HepG2 (cell line): Measurements from ENCODE around the gene FAM184B. TPM values are rescaled to one million over a fixed set of nuclear protein-coding genes. Genes with fewer than 3 reads are reported as not detected.

Source experiments
- ATAC-seq: fragments of 200-7000 bp; cut with Tn5 transposase; 3 replicates; pipeline ENCODE4 v1.9.1; 2020; ENCODE audit warnings: mild to moderate bottlenecking, moderate library complexity
- BruUV-seq: library from RNA; stranded (reverse); fragments of 400-500 nt; replicated peaks from 2 replicates; lab custom pipeline; 2021; lab: Mats Ljungman, UMichigan
- CTCF ChIA-PET: fragments of 300-600 bp; formaldehyde crosslinking; extraction: SDS; loops from one replicate; lab custom pipeline; 2021; ENCODE audit warnings: low total read pairs, inconsistent platforms, low intra/inter-chr PET ratio; lab: Yijun Ruan, JAX
- POLR2A ChIA-PET: fragments of 350-600 bp; sonication (Branson Sonifier 250); formaldehyde crosslinking; loops from one replicate; lab custom pipeline; 2020; ENCODE audit warnings: antibody characterized with exemption, inconsistent platforms; lab: Yijun Ruan, JAX
- DNase-seq: peaks from one replicate; pipeline ENCODE4 v3.0.0-alpha.2; 2015; ENCODE audit warnings: low spot score
- FAIRE-seq: peaks from 3 replicates; lab custom pipeline; 2011; peaks lifted over from hg19 to GRCh38; lab: Jason Lieb, UNC
- H2AFZ ChIP-seq: one replicate; pipeline ENCODE4 v1.6.1; 2011; ENCODE audit warnings: low read length, inconsistent platforms
- H3K27ac ChIP-seq: fragments of 300-600 bp; 3 replicates; pipeline ENCODE4 v1.8.0; 2011; ENCODE audit warnings: mixed run types, mild to moderate bottlenecking, mixed read lengths, low read length, inconsistent platforms; ENCODE audit not compliant: insufficient read depth; ENCODE audit errors: extremely low read length
- H3K27me3 ChIP-seq, 2 experiments: fragments of 200-600 bp in 1 of 2; 2 replicates in 1 of 2; 3 replicates in 1 of 2; pipeline versions ENCODE4 v1.6.0 to v1.8.0; 2011; ENCODE audit warnings: low read length in 2 of 2, mild to moderate bottlenecking in 2 of 2, moderate library complexity in 2 of 2, inconsistent platforms in 1 of 2; ENCODE audit not compliant: insufficient read depth in 2 of 2, control insufficient read depth in 1 of 2
- H3K36me3 ChIP-seq, 2 experiments: fragments of 200-600 bp in 1 of 2; replicated peaks in 1 of 2; 2 replicates in 1 of 2; 3 replicates in 1 of 2; pipeline versions ENCODE4 v1.5.1 to v1.8.0; 2011; ENCODE audit warnings: low read length in 2 of 2, inconsistent platforms in 1 of 2; ENCODE audit not compliant: insufficient read depth in 2 of 2, control insufficient read depth in 1 of 2
- H3K4me1 ChIP-seq: 2 replicates; pipeline ENCODE4 v1.5.1; 2012; ENCODE audit warnings: low read length, inconsistent platforms; ENCODE audit not compliant: insufficient read depth
- H3K4me2 ChIP-seq: 2 replicates; pipeline ENCODE4 v1.6.0; 2011; ENCODE audit warnings: low read depth, low read length, inconsistent platforms
- H3K4me3 ChIP-seq, 3 experiments: fragments of 200-600 bp in 1 of 3; sonication (generic), shearing (Covaris generic) in 1 of 3; replicated peaks in 1 of 3; 2 replicates each; pipeline ENCODE4 v1.5.1; 2011 to 2016; ENCODE audit warnings: low read length in 3 of 3, inconsistent platforms in 2 of 3, low read depth in 2 of 3, mild to moderate bottlenecking in 2 of 3, control low read depth in 1 of 3, mixed read lengths in 1 of 3; ENCODE audit not compliant: insufficient read depth in 1 of 3
- H3K79me2 ChIP-seq: one replicate; pipeline ENCODE4 v1.6.1; 2011; ENCODE audit warnings: low read length, inconsistent platforms; ENCODE audit not compliant: insufficient read depth
- H3K9ac ChIP-seq: 2 replicates; pipeline ENCODE4 v1.6.0; 2011; ENCODE audit warnings: mild to moderate bottlenecking, low read depth, low read length, inconsistent platforms; ENCODE audit not compliant: insufficient read depth
- H3K9me3 ChIP-seq: 2 replicates; pipeline ENCODE4 v1.5.1; 2012; ENCODE audit warnings: mild to moderate bottlenecking, low read length
- H4K20me1 ChIP-seq: 2 replicates; pipeline ENCODE4 v1.6.0; 2011; ENCODE audit warnings: inconsistent platforms, mild to moderate bottlenecking, low read length, moderate library complexity; ENCODE audit not compliant: insufficient read depth
- HCFC1 ChIP-seq: fragments of 150-350 bp; IDR thresholded peaks from 2 replicates; pipeline ENCODE4 v1.6.1; 2014; ENCODE audit warnings: low read depth, low read length
- KLF6 ChIP-seq: IDR thresholded peaks from 2 replicates; pipeline ENCODE4 v1.8.0; 2016; ENCODE audit warnings: missing biosample characterization, missing genetic modification reagents
- RXRA ChIP-seq: sonication (generic); formaldehyde crosslinking; IDR thresholded peaks from 2 replicates; pipeline ENCODE4 v1.5.1; 2020; ENCODE audit warnings: missing genetic modification reagents
- TMF1 ChIP-seq: sonication (generic); formaldehyde crosslinking; IDR thresholded peaks from 2 replicates; pipeline ENCODE4 v1.8.1; 2022; ENCODE audit warnings: low read depth, missing genetic modification reagents
- TRIM24 ChIP-seq: sonication (generic); formaldehyde crosslinking; IDR thresholded peaks from 2 replicates; pipeline ENCODE4 v1.8.0; 2022; ENCODE audit warnings: mild to moderate bottlenecking, missing genetic modification reagents
- ZNF224 ChIP-seq: sonication (generic); formaldehyde crosslinking; IDR thresholded peaks from 2 replicates; pipeline ENCODE4 v1.5.0; 2020; ENCODE audit warnings: mild to moderate bottlenecking, missing genetic modification reagents
- ZNF431 ChIP-seq: sonication (generic); formaldehyde crosslinking; IDR thresholded peaks from 2 replicates; pipeline ENCODE4 v1.9.0; 2022; ENCODE audit warnings: missing genetic modification reagents, low read depth, mild to moderate bottlenecking, borderline replicate concordance
- ZNF496 ChIP-seq: sonication (generic); formaldehyde crosslinking; IDR thresholded peaks from 2 replicates; pipeline ENCODE4 v1.8.1; 2023; ENCODE audit warnings: mild to moderate bottlenecking, moderate library complexity, missing genetic modification reagents; ENCODE audit not compliant: insufficient replicate concordance
- ZNF660 ChIP-seq: sonication (generic); formaldehyde crosslinking; IDR thresholded peaks from 2 replicates; pipeline ENCODE4 v1.5.1; 2020; ENCODE audit warnings: mild to moderate bottlenecking, low read depth, missing genetic modification reagents, borderline replicate concordance
- WGBS: methylation state at CpG from one replicate; pipeline ENCODE4 v1.1.6; 2017; ENCODE audit warnings: low lambda C conversion rate; 5-methylcytosine and 5-hydroxymethylcytosine counted together
- in situ Hi-C: cut with HindIII; loops from 2 replicates; pipeline ENCODE4 v1.10.0; 2017; ENCODE audit warnings: low pct_unique_long_range_greater_than_20kb; ENCODE audit not compliant: extremely low pct_ligation_motif_present
- intact Hi-C: fragments of 100-400 bp; cut with micrococcal nuclease; formaldehyde crosslinking; loops from one replicate; pipeline ENCODE4 v1.10.0; 2022; ENCODE audit not compliant: unreplicated experiment
- polyA plus RNA-seq, 8 experiments: library from polyadenylated mRNA; depleted of rRNA in 3 of 8; stranded (reverse) in 7 of 8; unstranded in 1 of 8; fragments of >200 nt; fragmentation: Illumina TruSeq in 4 of 8; extraction: Trizol in 4 of 8; gene quantifications; 2 replicates each; pipeline versions ENCODE4 v1.2.1 to v1.2.3, GENCODE V29; 2011 to 2016; ENCODE audit warnings: low read depth in 4 of 8, missing spikeins in 1 of 8, mixed read lengths in 1 of 8; ENCODE audit not compliant: insufficient read depth in 1 of 8
- total RNA-seq, 5 experiments: library from RNA; depleted of rRNA; stranded (reverse); fragments of >200 nt; fragmentation: Illumina TruSeq; extraction: Trizol; gene quantifications; 2 replicates each; pipeline ENCODE4 v1.2.3, GENCODE V29; 2016; ENCODE audit warnings: low read depth in 1 of 5
- TF ChIP-seq, protein P1 (sequence below): sonication (generic); formaldehyde crosslinking; IDR thresholded peaks from 2 replicates; pipeline ENCODE4 v1.4.0; 2020; ENCODE audit warnings: missing genetic modification reagents, mild to moderate bottlenecking, borderline replicate concordance
- TF ChIP-seq, protein P2 (sequence below): sonication (generic); formaldehyde crosslinking; IDR thresholded peaks from 2 replicates; pipeline ENCODE4 v1.4.0; 2020; ENCODE audit warnings: missing genetic modification reagents
- TF ChIP-seq, protein P3 (sequence below): sonication (generic); formaldehyde crosslinking; IDR thresholded peaks from 2 replicates; pipeline ENCODE4 v1.5.0; 2020; ENCODE audit warnings: mild to moderate bottlenecking, missing genetic modification reagents, moderate library complexity
- TF ChIP-seq, protein P4 (sequence below): sonication (generic); formaldehyde crosslinking; IDR thresholded peaks from 2 replicates; pipeline ENCODE4 v1.4.0; 2020; ENCODE audit warnings: missing genetic modification reagents

The FAM184B gene
- total and polyA plus RNA-seq, 2 of the 13 experiments (the other 11 are each of a cell fraction or from before 2014, with no cell fraction given): not detected

DNA sequence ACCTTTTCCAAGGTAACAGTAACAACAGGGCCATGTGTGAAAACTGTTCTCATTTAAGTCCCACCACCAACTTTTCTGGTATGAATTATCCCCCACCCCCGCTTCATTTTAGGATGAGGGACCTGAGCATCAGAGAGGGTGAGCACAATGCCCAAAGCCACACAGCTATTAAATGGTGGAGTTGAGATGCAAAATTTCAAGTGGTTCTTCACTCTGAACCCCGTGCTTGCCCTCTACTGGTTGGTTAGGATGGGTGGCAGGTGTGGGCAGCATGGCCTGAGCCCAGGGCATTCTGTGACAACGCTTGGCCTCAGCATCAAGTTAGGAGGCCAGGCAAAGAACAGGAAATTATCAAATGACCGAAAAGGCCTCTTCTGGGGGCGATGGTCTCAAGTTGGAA, 133.5 kb downstream of the FAM184B start:
- WGBS: 62% methylated on average over 5 of the region's 5 CpGs
- ChIA-PET POLR2A (no interaction called here), CTCF (no interaction called here)
- no peaks in the 10 kb centered on the region for H3K4me1 ChIP-seq
- FAIRE-seq (no peak), DNase-seq (no peak), ATAC-seq (peak; percentile 64)
- no peaks in the 10 kb centered on the region for H3K79me2 ChIP-seq
- no peak overlapping the region for H2AFZ ChIP-seq
- H3K9me3 ChIP-seq: no peaks in the 10 kb centered on the region
- in situ Hi-C loops (no loop called here), intact Hi-C loops (no loop called here)
- H3K27ac ChIP-seq: no peak overlapping the region
- no peaks in the 10 kb centered on the region for H3K36me3 ChIP-seq
- H3K4me3 ChIP-seq: no peak overlapping the region
- 0 out of 5 replicates have a peak, but pooled peaks cover 0 to 4% of the 10 kb centered on the region in 2 experiments for H3K27me3 ChIP-seq
- no TSS peak for BruUV-seq
- H4K20me1 ChIP-seq: no peaks in the 10 kb centered on the region
- no peak overlapping the region for H3K9ac ChIP-seq
- H3K4me2 ChIP-seq: no peak overlapping the region
- TF ChIP-seq KLF6 (CRISPR knock-in tag) (no peak), TRIM24 (CRISPR knock-in tag) (no peak), ZNF496 (CRISPR knock-in tag) (no peak), RXRA (CRISPR knock-in tag) (no peak), ZNF431 (CRISPR knock-in tag) (no peak), ZNF660 (CRISPR knock-in tag) (no peak), TMF1 (no peak), HCFC1 (no peak), ZNF224 (no peak)
- TF ChIP-seq, protein P1, sequence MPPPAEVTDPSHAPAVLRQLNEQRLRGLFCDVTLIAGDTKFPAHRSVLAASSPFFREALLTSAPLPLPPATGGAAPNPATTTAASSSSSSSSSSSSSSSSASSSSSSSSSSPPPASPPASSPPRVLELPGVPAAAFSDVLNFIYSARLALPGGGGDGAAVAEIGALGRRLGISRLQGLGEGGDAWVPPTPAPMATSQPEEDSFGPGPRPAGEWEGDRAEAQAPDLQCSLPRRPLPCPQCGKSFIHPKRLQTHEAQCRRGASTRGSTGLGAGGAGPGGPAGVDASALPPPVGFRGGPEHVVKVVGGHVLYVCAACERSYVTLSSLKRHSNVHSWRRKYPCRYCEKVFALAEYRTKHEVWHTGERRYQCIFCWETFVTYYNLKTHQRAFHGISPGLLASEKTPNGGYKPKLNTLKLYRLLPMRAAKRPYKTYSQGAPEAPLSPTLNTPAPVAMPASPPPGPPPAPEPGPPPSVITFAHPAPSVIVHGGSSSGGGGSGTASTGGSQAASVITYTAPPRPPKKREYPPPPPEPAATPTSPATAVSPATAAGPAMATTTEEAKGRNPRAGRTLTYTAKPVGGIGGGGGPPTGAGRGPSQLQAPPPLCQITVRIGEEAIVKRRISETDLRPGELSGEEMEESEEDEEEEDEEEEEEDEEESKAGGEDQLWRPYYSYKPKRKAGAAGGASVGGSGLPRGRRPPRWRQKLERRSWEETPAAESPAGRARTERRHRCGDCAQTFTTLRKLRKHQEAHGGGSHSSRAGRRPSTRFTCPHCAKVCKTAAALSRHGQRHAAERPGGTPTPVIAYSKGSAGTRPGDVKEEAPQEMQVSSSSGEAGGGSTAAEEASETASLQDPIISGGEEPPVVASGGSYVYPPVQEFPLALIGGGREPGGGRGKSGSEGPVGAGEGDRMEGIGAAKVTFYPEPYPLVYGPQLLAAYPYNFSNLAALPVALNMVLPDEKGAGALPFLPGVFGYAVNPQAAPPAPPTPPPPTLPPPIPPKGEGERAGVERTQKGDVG: no peak
- TF ChIP-seq, protein P2, sequence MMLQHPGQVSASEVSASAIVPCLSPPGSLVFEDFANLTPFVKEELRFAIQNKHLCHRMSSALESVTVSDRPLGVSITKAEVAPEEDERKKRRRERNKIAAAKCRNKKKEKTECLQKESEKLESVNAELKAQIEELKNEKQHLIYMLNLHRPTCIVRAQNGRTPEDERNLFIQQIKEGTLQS (CRISPR knock-in tag): no peak
- TF ChIP-seq, protein P3, sequence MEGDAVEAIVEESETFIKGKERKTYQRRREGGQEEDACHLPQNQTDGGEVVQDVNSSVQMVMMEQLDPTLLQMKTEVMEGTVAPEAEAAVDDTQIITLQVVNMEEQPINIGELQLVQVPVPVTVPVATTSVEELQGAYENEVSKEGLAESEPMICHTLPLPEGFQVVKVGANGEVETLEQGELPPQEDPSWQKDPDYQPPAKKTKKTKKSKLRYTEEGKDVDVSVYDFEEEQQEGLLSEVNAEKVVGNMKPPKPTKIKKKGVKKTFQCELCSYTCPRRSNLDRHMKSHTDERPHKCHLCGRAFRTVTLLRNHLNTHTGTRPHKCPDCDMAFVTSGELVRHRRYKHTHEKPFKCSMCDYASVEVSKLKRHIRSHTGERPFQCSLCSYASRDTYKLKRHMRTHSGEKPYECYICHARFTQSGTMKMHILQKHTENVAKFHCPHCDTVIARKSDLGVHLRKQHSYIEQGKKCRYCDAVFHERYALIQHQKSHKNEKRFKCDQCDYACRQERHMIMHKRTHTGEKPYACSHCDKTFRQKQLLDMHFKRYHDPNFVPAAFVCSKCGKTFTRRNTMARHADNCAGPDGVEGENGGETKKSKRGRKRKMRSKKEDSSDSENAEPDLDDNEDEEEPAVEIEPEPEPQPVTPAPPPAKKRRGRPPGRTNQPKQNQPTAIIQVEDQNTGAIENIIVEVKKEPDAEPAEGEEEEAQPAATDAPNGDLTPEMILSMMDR (CRISPR knock-in tag): peak; percentile 22; the same call in 1 of the 2 replicates
- TF ChIP-seq, protein P4, sequence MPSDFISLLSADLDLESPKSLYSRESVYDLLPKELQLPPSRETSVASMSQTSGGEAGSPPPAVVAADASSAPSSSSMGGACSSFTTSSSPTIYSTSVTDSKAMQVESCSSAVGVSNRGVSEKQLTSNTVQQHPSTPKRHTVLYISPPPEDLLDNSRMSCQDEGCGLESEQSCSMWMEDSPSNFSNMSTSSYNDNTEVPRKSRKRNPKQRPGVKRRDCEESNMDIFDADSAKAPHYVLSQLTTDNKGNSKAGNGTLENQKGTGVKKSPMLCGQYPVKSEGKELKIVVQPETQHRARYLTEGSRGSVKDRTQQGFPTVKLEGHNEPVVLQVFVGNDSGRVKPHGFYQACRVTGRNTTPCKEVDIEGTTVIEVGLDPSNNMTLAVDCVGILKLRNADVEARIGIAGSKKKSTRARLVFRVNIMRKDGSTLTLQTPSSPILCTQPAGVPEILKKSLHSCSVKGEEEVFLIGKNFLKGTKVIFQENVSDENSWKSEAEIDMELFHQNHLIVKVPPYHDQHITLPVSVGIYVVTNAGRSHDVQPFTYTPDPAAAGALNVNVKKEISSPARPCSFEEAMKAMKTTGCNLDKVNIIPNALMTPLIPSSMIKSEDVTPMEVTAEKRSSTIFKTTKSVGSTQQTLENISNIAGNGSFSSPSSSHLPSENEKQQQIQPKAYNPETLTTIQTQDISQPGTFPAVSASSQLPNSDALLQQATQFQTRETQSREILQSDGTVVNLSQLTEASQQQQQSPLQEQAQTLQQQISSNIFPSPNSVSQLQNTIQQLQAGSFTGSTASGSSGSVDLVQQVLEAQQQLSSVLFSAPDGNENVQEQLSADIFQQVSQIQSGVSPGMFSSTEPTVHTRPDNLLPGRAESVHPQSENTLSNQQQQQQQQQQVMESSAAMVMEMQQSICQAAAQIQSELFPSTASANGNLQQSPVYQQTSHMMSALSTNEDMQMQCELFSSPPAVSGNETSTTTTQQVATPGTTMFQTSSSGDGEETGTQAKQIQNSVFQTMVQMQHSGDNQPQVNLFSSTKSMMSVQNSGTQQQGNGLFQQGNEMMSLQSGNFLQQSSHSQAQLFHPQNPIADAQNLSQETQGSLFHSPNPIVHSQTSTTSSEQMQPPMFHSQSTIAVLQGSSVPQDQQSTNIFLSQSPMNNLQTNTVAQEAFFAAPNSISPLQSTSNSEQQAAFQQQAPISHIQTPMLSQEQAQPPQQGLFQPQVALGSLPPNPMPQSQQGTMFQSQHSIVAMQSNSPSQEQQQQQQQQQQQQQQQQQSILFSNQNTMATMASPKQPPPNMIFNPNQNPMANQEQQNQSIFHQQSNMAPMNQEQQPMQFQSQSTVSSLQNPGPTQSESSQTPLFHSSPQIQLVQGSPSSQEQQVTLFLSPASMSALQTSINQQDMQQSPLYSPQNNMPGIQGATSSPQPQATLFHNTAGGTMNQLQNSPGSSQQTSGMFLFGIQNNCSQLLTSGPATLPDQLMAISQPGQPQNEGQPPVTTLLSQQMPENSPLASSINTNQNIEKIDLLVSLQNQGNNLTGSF (CRISPR knock-in tag): no peak
